ENCODE measurements around the gene ALDH7A1.

GRCh38 chr5:126543660-126544059 lies 51.4 kb downstream of the ALDH7A1 start:
- no peak for TF ChIP-seq CTCF (IDR thresholded peaks at IDR 0.05; ENCODE audit: borderline replicate concordance, extremely low read depth, low read length, poor library complexity, severe bottlenecking)
- TF ChIP-seq EZH2 (IDR thresholded peaks at IDR 0.05; ENCODE audit: borderline replicate concordance, low read depth, low read length, severe bottlenecking): no peak

All from DND-41 (cell line).